ENCODE measurements around the gene NCOA7.
"Not testable (repeated sequence)": the region's sequence is repeated elsewhere in the genome, so short reads cannot be mapped to it uniquely, and the experiment has no call there.

The NCOA7 gene

GRCh38 chr6:125966569-125966968 is 175.8 kb downstream of the NCOA7 start:
- TF ChIP-seq SPI1 (IDR thresholded peaks at IDR 0.05; ENCODE audit: low read depth, low read length) (no peak), PAX5 (IDR thresholded peaks at IDR 0.05; ENCODE audit: insufficient read depth, low read length, severe bottlenecking) (no peak), POLR2A (IDR thresholded peaks at IDR 0.05; ENCODE audit: low read depth, low read length) (no peak), POU2F2 (IDR thresholded peaks at IDR 0.05; ENCODE audit: low read depth, low read length) (no peak), POLR2AphosphoS5 (IDR thresholded peaks at IDR 0.05; ENCODE audit: low read depth, low read length) (no peak), TAF1 (IDR thresholded peaks at IDR 0.05; ENCODE audit: low read depth, low read length) (no peak)
- DNase-seq (ENCODE audit: insufficient read length, low spot score): no peak
- FAIRE-seq: no peak

- no peak for TF ChIP-seq TAF1 (IDR thresholded peaks at IDR 0.05; ENCODE audit: low read depth, low read length)
- no peak for TF ChIP-seq POLR2A (IDR thresholded peaks at IDR 0.05; ENCODE audit: low read depth, low read length)
- no peak for TF ChIP-seq POLR2AphosphoS5 (IDR thresholded peaks at IDR 0.05; ENCODE audit: low read depth, low read length)
- TF ChIP-seq PAX5 (IDR thresholded peaks at IDR 0.05; ENCODE audit: insufficient read depth, low read length, severe bottlenecking): no peak
- no peak for TF ChIP-seq SPI1 (IDR thresholded peaks at IDR 0.05; ENCODE audit: low read depth, low read length)
- no peak for TF ChIP-seq POU2F2 (IDR thresholded peaks at IDR 0.05; ENCODE audit: low read depth, low read length)
- no peak for DNase-seq (ENCODE audit: insufficient read length, low spot score)
- FAIRE-seq: no peak
Measured at GRCh38 chr6:125968493-125968892, 177.7 kb downstream of the NCOA7 start.

DNA sequence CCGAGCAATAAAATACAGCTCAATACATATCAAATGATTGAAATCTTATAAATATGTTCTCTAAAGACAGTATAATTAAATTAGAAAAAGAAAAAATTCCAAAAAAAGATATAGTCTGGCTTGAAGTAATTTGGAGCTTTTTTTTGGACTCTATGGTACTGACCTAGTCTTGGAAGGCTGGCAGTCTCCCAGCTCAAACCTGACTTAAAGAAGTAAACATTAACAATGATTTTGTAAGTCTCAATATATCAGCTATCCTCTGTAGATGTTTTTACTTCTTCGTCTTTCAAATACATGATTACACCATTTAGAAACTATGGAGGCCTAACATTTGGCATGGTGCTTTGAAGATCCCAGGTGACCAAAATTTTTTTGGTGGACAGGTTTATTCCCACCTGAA is 180.0 kb downstream of the NCOA7 start:
- TF ChIP-seq TAF1 (IDR thresholded peaks at IDR 0.05; ENCODE audit: low read depth, low read length) (no peak), POLR2AphosphoS5 (IDR thresholded peaks at IDR 0.05; ENCODE audit: low read depth, low read length) (no peak), PAX5 (IDR thresholded peaks at IDR 0.05; ENCODE audit: insufficient read depth, low read length, severe bottlenecking) (no peak), POU2F2 (IDR thresholded peaks at IDR 0.05; ENCODE audit: low read depth, low read length) (no peak), POLR2A (IDR thresholded peaks at IDR 0.05; ENCODE audit: low read depth, low read length) (no peak), SPI1 (IDR thresholded peaks at IDR 0.05; ENCODE audit: low read depth, low read length) (no peak)
- FAIRE-seq (no peak), DNase-seq (ENCODE audit: insufficient read length, low spot score) (no peak)

GRCh38 chr6:125972478-125972877 is 181.7 kb downstream of the NCOA7 start:
- not testable (repeated sequence) for DNase-seq (ENCODE audit: insufficient read length, low spot score); FAIRE-seq

DNA sequence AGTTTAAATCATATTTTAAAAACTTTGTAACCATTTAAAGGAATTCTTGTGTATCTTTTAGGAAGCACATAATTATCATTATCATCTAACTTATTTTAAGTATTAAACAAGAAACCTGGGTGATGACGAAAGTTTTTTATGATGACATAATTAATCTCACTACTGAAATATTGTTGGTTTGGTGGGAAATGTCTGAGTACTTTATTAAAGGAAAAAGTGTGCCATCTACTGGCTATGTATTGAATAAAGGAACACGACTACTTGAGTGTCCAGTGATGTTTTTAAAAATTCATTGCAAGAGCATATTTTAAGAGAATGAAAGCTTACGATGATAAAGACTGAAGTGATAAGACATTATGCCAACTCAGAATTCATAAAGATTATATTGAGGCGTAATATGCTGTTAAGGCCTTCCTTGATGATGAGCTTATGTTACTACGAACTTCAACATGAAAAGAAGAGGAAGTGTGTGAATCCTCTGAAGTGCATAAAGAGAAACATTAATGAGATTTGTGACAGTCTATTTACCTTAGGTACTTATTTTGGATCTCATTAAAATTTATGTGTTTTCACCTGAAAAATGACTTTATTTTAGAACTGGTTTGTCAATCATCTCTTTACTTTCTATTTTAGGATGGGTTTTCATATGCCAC is 183.6 kb downstream of the NCOA7 start:
- FAIRE-seq: peak; percentile 60
- no peak for TF ChIP-seq TAF1 (IDR thresholded peaks at IDR 0.05; ENCODE audit: low read depth, low read length)
- TF ChIP-seq SPI1 (IDR thresholded peaks at IDR 0.05; ENCODE audit: low read depth, low read length): peak; percentile 67
- DNase-seq (ENCODE audit: insufficient read length, low spot score): no peak

DNA sequence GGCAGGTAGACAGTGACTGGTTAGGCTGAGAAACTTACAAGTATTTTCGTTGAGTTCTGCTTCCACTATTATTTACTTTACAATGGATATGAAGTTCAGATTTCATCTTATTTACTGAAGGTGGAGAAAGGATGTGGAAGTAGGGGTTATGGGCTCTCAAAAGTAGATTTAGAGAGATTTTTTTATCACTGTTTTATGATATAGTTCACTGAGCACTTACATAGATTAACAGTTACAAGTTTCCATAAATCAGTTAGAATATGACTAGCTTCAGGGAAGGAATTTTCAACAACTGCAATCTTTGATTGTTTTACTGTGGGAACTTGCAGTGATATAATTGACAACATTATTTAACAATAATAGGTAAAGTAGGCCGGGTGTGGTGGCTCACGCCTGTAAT is 188.3 kb downstream of the NCOA7 start:
- FAIRE-seq (no peak), DNase-seq (ENCODE audit: insufficient read length, low spot score) (no peak)
- TF ChIP-seq SPI1 (IDR thresholded peaks at IDR 0.05; ENCODE audit: low read depth, low read length) (no peak), POLR2A (IDR thresholded peaks at IDR 0.05; ENCODE audit: low read depth, low read length) (no peak), POLR2AphosphoS5 (IDR thresholded peaks at IDR 0.05; ENCODE audit: low read depth, low read length) (no peak), PAX5 (IDR thresholded peaks at IDR 0.05; ENCODE audit: insufficient read depth, low read length, severe bottlenecking) (no peak), POU2F2 (IDR thresholded peaks at IDR 0.05; ENCODE audit: low read depth, low read length) (no peak), TAF1 (IDR thresholded peaks at IDR 0.05; ENCODE audit: low read depth, low read length) (no peak)

Data from GM12891 (cell line).